OCI-LY7 (cell line): ENCODE data around the gene NBPF15.
"Not testable (repeated sequence)": the region's sequence is repeated elsewhere in the genome, so short reads cannot be mapped to it uniquely, and the experiment has no call there.

Source experiments
- CTCF ChIP-seq: fragments of 200-600 bp; sonication (generic); conservative IDR thresholded peaks from 2 replicates; pipeline ENCODE4 v1.5.1; 2014; ENCODE audit warnings: mild to moderate bottlenecking, antibody characterized with exemption, low read length, moderate library complexity, mixed read lengths
- EZH2phosphoT487 ChIP-seq: fragments of 200-600 bp; sonication (generic); IDR thresholded peaks from 2 replicates; pipeline ENCODE4 v1.6.1; 2018; ENCODE audit warnings: low read depth, borderline replicate concordance, mild to moderate bottlenecking, mixed run types, antibody characterized with exemption, low read length, moderate library complexity, mixed read lengths

- TF ChIP-seq CTCF, EZH2phosphoT487: not testable (repeated sequence)
Measured at GRCh38 chr1:144461136-144461759, at the start of gene NBPF15.
